Epithelial cell of esophagus (primary cell): ENCODE measurements around the gene RAD9B.

Source experiments
- DNase-seq: peaks from one replicate; pipeline ENCODE4 v3.0.0; 2010; ENCODE audit warnings: low read depth
- H3K4me3 ChIP-seq: 2 replicates; pipeline ENCODE4 v1.5.1; 2011; ENCODE audit warnings: mild to moderate bottlenecking, low read length, control low read depth
- TF ChIP-seq, protein P1 (sequence below): IDR thresholded peaks from 2 replicates; pipeline ENCODE4 v1.5.1; 2011; ENCODE audit warnings: low read depth, mild to moderate bottlenecking, low read length, control low read depth, inconsistent platforms; ENCODE audit not compliant: insufficient read depth; ENCODE audit errors: missing control alignments

Gene RAD9B

DNA sequence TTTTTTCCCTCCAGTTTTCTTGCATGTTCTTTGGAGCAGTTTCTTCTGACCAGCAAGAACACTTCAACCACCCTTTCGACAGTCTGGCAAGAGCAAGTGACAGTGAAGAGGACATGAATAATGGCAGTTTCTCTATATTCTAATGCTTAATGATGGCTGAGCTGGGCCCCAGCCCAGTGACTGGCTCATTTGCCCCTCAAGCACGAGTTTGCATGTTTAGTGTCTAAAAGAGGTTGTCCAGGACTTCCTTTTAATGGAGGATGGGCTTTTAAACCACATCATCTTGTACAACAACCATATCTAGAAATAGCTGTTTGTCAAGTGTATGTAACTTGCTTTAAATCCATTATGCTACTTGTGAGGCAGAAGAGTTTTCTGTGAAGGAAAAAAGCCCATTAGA lies 28.4 kb downstream of the RAD9B start:
- TF ChIP-seq, protein P1, sequence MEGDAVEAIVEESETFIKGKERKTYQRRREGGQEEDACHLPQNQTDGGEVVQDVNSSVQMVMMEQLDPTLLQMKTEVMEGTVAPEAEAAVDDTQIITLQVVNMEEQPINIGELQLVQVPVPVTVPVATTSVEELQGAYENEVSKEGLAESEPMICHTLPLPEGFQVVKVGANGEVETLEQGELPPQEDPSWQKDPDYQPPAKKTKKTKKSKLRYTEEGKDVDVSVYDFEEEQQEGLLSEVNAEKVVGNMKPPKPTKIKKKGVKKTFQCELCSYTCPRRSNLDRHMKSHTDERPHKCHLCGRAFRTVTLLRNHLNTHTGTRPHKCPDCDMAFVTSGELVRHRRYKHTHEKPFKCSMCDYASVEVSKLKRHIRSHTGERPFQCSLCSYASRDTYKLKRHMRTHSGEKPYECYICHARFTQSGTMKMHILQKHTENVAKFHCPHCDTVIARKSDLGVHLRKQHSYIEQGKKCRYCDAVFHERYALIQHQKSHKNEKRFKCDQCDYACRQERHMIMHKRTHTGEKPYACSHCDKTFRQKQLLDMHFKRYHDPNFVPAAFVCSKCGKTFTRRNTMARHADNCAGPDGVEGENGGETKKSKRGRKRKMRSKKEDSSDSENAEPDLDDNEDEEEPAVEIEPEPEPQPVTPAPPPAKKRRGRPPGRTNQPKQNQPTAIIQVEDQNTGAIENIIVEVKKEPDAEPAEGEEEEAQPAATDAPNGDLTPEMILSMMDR = no peak
- H3K4me3 ChIP-seq = no peak overlapping the region
- DNase-seq = no peak

DNA sequence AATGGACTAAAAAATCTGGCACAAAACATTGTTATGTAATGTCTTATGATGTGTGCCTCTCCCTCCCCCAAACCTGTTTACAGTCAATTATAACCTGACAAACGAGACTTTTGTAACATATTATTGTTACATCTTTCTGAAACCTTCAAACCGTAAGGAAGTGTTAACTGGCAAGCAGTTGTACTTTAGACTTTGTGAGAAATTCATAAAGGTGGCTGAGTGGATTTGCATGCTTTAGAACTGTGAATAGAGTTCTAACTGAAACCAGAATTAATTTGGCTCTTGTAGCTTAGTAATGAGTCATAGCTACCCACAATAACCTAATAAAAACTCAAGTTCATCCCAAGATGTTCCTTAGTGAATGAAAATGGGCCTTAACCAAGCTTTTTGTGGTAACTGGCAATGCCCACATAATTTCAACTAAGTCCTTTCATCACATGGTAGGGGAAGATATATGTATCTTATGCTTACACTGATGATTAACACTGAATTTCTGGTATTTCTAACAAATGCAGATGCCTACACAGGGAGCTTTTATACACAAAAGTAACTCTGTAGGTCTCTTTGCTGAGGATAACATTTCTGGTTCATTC lies 29.7 kb downstream of the RAD9B start:
- DNase-seq = peak; percentile 50

DNA sequence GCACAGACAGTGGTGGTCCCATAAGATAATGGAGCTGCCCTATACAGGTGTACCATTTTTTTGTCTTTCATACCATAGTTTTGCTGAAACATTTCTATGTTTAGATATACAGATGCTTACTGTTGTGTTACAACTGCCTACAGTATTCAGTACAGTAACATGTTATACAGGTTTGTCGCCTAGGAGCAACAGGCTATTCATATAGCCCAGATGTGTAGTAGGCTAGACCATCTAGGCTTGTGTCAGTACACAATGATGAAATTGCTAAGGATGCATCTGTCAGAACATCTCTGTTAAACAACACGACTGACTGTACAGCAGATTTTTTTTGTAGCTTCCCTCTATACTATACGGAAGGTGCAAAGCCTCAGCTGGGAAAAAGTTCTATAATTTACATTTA lies 30.5 kb downstream of the RAD9B start:
- TF ChIP-seq, protein P1 = no peak
- DNase-seq = peak; percentile 36
- H3K4me3 ChIP-seq = no peak overlapping the region

More for the DNA sequence above, 29.7 kb downstream of the RAD9B start:
- TF ChIP-seq, protein P1 = no peak
- no peak overlapping the region for H3K4me3 ChIP-seq

DNA sequence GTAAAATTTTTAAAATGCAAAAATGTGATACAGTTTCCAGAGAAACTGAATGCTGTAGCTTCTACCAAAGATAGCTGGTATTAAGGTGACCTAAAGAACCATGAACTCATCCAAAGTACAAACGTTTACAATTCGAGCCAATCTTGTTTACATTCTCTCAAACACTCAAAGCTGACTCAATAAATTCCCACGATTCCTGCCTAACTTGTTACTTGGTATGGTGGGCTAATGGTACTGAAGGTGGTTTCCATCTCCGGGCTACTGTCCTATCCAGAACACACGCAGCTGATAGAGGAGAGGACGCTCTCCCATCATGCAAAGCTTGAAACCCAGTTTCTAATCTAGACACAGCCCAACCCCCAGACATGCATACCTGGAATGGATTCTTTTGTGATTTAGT lies 31.5 kb downstream of the RAD9B start:
- DNase-seq = peak; percentile 63
- H3K4me3 ChIP-seq = no peak overlapping the region
- TF ChIP-seq, protein P1 = no peak

DNA sequence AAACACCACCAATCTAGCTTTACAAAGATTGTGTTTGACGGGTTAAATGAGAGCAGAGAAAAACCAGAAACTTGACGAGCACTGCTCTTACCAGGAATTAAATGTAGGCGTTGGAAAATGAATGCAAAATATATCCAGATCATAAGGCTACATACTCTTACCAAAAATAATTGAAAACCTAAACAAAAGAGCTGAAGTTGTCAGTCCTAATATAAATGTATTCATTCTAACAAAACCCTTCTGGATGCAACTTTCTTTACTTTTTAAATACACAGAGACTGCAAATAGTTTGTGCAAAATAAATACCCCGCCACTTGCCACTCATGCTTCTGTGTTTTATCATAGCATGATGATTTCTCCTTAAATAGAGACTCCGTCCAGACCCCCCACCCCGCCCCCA lies 32.7 kb downstream of the RAD9B start:
- no peak for DNase-seq
- TF ChIP-seq, protein P1 = no peak
- no peak overlapping the region for H3K4me3 ChIP-seq

DNA sequence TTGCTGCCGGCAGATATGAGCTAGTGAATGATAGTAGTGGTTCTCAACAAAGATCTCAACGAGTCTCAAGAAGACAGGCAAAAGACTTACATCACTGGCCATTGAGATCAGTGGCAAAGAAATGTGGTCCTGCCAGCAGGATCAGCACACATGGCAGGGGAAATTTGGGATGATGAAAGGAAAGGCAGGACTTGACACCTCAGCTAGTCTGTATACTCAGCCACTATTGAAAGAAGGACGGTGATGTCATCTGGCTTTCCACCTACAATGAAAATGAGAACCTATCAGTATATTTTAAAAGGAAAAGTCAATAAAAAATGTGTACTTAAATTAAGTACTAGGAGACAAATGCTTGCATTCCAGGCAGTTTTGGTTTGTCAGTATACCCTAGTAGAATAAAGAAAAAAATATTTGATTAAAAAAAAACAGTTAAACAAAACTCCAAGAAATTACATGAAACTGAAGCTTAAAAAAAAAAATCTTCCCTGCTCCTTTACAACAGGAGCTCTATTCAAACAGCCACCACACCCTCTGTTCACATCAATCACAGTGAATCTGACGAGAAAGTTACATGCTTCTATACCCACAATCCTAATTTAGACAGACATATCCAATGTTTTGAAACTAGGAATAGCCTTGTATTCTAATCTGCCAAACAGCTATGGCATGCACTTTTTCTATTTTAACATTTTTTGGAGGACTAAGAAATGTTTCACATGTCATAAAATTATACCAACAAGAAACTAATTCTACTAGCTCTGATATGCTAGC lies 34.9 kb downstream of the RAD9B start:
- TF ChIP-seq, protein P1 = no peak

More for the DNA sequence above, 34.9 kb downstream of the RAD9B start:
- H3K4me3 ChIP-seq = no peak overlapping the region
- peak; percentile 83 for DNase-seq
